ENCODE measurements around the gene ARHGAP32.

Gene ARHGAP32

DNA sequence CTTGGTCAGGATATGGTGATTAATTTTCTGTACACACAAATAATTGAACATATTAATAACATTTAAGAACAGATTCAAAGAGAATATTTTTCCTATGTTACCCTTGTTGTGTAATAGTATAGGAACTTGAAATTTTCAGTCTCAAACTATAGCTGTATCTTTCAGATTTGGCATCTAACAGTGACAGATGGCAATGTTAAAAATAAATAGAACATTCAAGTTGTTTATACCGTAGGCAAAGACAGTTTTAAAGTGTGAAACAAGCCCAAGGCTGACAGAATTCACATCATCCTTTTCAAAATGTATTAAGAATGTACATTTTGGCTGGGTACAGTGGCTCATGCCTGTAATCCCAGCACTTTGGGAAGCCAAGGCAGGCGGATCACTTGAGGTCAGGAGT is 156.9 kb downstream of the ARHGAP32 start:
- no peak for DNase-seq (ENCODE audit: low read depth)
- no peak overlapping the region for H3K4me3 ChIP-seq (ENCODE audit: control insufficient read depth, low read depth, low read length)
- TF ChIP-seq, protein P1, sequence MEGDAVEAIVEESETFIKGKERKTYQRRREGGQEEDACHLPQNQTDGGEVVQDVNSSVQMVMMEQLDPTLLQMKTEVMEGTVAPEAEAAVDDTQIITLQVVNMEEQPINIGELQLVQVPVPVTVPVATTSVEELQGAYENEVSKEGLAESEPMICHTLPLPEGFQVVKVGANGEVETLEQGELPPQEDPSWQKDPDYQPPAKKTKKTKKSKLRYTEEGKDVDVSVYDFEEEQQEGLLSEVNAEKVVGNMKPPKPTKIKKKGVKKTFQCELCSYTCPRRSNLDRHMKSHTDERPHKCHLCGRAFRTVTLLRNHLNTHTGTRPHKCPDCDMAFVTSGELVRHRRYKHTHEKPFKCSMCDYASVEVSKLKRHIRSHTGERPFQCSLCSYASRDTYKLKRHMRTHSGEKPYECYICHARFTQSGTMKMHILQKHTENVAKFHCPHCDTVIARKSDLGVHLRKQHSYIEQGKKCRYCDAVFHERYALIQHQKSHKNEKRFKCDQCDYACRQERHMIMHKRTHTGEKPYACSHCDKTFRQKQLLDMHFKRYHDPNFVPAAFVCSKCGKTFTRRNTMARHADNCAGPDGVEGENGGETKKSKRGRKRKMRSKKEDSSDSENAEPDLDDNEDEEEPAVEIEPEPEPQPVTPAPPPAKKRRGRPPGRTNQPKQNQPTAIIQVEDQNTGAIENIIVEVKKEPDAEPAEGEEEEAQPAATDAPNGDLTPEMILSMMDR (IDR thresholded peaks at IDR 0.05; ENCODE audit: control insufficient read depth, insufficient read depth, low read depth, low read length, missing control alignments), result no peak

DNA sequence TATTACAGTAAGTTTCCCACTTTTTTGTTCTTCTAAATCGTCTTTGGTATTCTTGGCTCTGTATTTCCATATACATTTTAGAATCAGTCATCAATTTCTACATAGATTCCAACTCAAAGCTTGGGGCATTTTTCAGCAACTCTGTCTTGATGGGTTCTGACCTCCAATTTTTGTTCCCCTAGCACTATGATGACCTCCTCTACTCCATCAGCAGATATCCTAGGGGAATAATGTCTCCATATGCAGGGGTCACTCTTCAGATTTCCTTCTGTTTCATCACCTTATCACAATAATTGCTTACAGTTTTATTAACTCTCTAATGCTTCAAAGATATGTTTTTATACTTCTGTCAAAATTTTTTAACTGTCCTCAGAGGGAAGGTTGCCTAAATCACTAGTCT is 158.1 kb downstream of the ARHGAP32 start:
- no peak overlapping the region for H3K4me3 ChIP-seq (ENCODE audit: control insufficient read depth, low read depth, low read length)
- DNase-seq (ENCODE audit: low read depth), result no peak
- TF ChIP-seq, protein P1 (IDR thresholded peaks at IDR 0.05; ENCODE audit: control insufficient read depth, insufficient read depth, low read depth, low read length, missing control alignments), result no peak

DNA sequence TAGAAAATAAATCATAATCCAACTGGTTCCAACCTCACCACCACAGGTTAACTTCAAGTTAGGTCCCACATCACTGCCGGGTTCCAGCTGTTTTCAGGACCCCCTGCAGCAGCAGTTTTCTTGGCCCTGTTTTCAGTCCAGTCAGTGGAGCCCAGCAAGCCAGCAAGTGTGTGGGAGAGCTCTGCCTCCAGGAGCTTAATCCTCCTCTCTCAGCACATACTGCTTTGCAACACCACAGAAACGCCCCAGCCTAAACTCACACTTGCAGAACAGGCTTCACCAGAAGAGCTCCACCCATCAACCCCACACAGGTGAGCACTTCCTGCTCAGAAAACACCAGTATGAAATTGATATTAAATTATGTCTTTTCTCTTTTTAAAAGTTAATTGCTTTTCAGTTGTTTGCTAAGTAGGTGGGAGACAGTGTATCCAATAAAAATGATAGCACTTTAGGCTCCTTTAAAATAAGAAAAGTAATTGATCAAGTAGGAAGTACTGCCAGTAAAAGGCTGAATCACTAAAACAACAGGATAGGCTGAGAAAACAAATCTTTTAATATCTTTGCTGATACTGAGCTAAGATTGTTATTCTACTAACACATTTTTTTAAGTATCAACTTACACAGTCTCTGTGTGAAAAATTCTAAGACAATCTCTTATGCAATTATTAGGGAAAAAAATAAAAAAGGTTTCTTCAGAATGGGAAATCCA is 168.0 kb downstream of the ARHGAP32 start:
- TF ChIP-seq, protein P1 (IDR thresholded peaks at IDR 0.05; ENCODE audit: control insufficient read depth, insufficient read depth, low read depth, low read length, missing control alignments), result no peak
- H3K4me3 ChIP-seq (ENCODE audit: control insufficient read depth, low read depth, low read length), result no peak overlapping the region
- no peak for DNase-seq (ENCODE audit: low read depth)

DNA sequence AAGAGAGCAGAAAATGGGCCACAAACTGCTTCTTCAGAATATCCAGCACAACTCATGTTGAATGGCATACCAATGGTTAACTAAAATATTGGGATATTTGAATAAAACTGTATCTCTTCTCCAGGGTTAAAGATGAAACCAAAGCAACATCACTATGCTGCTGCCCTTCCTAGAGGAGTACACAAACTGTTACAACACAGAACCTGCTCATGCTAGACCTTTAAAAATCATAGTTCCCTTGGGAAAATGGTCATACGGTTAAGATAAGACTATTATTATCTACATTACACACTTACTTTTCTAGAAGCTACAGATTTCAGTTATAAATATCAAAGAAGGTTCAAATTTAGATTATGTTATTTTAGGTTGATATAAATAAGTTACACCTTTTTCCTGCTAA is 170.8 kb downstream of the ARHGAP32 start:
- no peak for DNase-seq (ENCODE audit: low read depth)
- no peak overlapping the region for H3K4me3 ChIP-seq (ENCODE audit: control insufficient read depth, low read depth, low read length)
- TF ChIP-seq, protein P1 (IDR thresholded peaks at IDR 0.05; ENCODE audit: control insufficient read depth, insufficient read depth, low read depth, low read length, missing control alignments), result no peak

DNA sequence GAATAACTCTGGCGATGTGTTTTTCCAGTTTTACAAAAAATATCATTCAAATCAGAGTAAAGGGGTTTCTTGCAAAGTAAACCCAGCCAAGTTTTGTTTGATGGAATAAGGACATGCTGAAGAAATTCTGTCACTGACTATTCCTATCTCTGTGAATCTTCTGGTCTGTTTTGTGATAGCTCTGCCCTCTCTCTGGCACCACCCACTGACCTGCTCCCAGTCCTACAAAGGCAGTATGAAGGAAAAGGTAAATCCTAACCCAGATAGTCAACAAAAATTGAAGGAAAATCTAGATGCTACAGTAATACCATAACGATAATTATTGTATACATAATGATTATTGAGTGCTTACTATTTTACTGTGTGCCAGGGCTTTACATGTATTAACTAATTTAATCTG is 173.1 kb downstream of the ARHGAP32 start:
- TF ChIP-seq, protein P1 (IDR thresholded peaks at IDR 0.05; ENCODE audit: control insufficient read depth, insufficient read depth, low read depth, low read length, missing control alignments), result no peak
- no peak overlapping the region for H3K4me3 ChIP-seq (ENCODE audit: control insufficient read depth, low read depth, low read length)
- no peak for DNase-seq (ENCODE audit: low read depth)

DNA sequence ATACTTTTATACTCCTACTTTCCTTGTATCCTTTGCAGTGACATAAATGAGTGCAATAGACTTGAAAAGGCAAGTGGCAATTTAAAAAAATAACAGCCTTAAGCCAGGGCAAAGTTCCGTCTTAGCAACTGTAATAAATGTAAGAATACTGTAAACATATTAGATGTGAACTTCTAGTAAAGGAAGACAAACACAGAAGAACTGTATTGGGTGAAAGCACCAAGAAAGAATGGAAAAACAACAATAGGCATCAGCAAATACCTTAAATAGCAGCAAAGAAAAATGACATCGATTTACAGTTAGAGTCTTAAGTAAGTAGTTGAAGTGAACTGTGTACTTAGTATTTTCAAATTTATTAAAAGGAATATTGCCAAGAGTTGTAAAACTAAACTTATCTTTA is 174.0 kb downstream of the ARHGAP32 start:
- DNase-seq (ENCODE audit: low read depth), result no peak
- no peak overlapping the region for H3K4me3 ChIP-seq (ENCODE audit: control insufficient read depth, low read depth, low read length)
- TF ChIP-seq, protein P1 (IDR thresholded peaks at IDR 0.05; ENCODE audit: control insufficient read depth, insufficient read depth, low read depth, low read length, missing control alignments), result no peak
